Ishikawa (cell line): ENCODE data around the gene MYF6.

Experiments
- CREB1 ChIP-seq: IDR thresholded peaks from 2 replicates; pipeline ENCODE4 v1.6.1; 2012; ENCODE audit warnings: low read depth
- EP300 ChIP-seq: IDR thresholded peaks from 2 replicates; pipeline ENCODE4 v1.6.1; 2012; ENCODE audit warnings: borderline replicate concordance
- FOXM1 ChIP-seq: IDR thresholded peaks from 2 replicates; pipeline ENCODE4 v1.6.1; 2012; ENCODE audit warnings: low read depth, borderline replicate concordance
- TAF1 ChIP-seq: IDR thresholded peaks from 2 replicates; pipeline ENCODE4 v1.6.1; 2012; ENCODE audit warnings: low read depth, mild to moderate bottlenecking
- YY1 ChIP-seq: IDR thresholded peaks from 2 replicates; pipeline ENCODE4 v1.6.1; 2012; ENCODE audit warnings: low read depth
- ZBTB7A ChIP-seq: IDR thresholded peaks from 2 replicates; pipeline ENCODE4 v1.6.1; 2012; ENCODE audit warnings: low read depth
- TF ChIP-seq, protein P1 (sequence below): IDR thresholded peaks from 2 replicates; pipeline ENCODE4 v1.6.1; 2012; ENCODE audit warnings: low read depth, mild to moderate bottlenecking
- TF ChIP-seq, protein P2 (sequence below): IDR thresholded peaks from 2 replicates; pipeline ENCODE4 v1.6.1; 2012

DNA sequence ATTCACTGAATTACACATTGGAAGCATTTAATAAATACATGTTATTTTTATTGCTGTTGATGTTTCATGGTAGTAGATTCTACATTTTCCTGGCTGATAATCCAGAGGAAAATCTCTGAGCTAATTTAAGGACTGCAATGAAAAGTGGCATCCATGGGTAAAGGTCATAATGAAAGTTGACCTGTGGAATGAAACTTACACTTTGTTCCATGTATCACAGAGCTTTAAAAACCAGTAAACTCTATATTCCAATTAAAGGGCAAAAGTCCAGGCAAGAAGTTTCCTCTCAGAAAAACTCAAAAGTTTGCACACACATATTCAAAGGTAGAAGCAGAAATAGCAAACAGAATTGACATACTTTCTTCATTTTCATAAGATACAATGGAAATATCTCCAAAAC lies 44.8 kb upstream of the MYF6 start:
- TF ChIP-seq TAF1 = no peak
- TF ChIP-seq, protein P1, sequence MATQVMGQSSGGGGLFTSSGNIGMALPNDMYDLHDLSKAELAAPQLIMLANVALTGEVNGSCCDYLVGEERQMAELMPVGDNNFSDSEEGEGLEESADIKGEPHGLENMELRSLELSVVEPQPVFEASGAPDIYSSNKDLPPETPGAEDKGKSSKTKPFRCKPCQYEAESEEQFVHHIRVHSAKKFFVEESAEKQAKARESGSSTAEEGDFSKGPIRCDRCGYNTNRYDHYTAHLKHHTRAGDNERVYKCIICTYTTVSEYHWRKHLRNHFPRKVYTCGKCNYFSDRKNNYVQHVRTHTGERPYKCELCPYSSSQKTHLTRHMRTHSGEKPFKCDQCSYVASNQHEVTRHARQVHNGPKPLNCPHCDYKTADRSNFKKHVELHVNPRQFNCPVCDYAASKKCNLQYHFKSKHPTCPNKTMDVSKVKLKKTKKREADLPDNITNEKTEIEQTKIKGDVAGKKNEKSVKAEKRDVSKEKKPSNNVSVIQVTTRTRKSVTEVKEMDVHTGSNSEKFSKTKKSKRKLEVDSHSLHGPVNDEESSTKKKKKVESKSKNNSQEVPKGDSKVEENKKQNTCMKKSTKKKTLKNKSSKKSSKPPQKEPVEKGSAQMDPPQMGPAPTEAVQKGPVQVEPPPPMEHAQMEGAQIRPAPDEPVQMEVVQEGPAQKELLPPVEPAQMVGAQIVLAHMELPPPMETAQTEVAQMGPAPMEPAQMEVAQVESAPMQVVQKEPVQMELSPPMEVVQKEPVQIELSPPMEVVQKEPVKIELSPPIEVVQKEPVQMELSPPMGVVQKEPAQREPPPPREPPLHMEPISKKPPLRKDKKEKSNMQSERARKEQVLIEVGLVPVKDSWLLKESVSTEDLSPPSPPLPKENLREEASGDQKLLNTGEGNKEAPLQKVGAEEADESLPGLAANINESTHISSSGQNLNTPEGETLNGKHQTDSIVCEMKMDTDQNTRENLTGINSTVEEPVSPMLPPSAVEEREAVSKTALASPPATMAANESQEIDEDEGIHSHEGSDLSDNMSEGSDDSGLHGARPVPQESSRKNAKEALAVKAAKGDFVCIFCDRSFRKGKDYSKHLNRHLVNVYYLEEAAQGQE = no peak
- TF ChIP-seq, protein P2, sequence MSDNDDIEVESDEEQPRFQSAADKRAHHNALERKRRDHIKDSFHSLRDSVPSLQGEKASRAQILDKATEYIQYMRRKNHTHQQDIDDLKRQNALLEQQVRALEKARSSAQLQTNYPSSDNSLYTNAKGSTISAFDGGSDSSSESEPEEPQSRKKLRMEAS = no peak
- TF ChIP-seq FOXM1 = no peak
- TF ChIP-seq CREB1 = no peak
- no peak for TF ChIP-seq ZBTB7A
- no peak for TF ChIP-seq EP300
- no peak for TF ChIP-seq YY1
